GM12892 (cell line): Measurements from ENCODE around the gene RGS9.

Experiments used
- POLR2A ChIP-seq: IDR thresholded peaks from 2 replicates; pipeline ENCODE4 v1.6.1; 2011; ENCODE audit warnings: low read depth, low read length, control low read depth
- POLR2AphosphoS5 ChIP-seq: IDR thresholded peaks from 2 replicates; pipeline ENCODE4 v1.6.1; 2011; ENCODE audit warnings: low read depth, low read length, control low read depth

DNA sequence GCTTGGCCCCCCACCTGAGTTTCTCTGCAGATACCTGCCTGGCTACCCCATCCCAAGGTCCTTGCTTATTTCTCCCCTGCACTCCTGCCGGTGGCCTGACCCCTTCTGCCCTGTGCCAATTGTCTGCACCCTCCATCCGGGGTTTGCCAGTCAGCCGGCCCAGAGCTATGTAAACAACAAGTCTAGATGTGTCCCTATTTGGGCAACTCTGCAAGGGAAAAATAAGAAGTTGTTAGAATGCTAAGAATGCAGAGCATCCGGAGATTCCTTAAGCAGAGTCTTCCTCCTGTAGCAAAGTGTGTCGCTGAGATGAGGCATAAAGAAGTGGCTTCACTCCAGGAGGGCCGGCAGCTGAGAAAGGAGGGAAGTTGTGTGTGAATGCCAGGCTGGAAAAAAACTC lies 46.6 kb downstream of the RGS9 start:
- TF ChIP-seq POLR2A (no peak), POLR2AphosphoS5 (no peak)
